ENCODE data around the gene NT5DC1.

Gene NT5DC1

DNA sequence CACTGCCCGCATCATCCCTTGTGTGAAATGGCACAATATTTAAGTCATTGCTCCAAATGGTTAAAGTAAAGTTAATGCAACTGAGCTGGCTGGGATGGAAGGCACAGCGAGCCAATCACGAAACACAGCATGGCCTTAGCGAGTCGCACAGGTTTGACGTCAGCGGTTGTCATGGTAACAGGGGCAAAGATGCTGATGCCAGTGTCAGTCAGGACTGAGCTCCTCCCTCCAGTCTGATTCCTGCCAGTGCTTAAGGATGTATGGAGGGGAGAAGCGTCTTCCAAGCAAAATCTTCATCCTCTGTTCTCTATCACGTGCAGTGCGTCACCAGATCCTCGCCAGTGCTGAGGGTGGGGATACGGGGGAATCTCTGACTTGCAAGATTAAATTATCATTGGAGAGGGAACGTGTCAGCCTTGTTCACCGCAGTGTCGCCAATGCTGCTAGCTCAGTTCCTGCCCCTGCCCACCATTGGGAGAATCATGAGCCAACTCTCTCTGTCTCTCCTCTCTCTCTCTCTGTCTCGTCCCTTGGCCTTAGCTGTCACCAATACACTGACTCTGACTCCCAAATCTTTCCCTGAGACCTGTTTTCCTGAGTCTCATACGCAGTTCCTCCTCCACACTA lies 128.7 kb downstream of the NT5DC1 start:
- in situ Hi-C loops (cut with MboI; ENCODE audit: low sequenced_read_pairs, unreplicated experiment): no loop called here
- no peak for DNase-seq (ENCODE audit: low spot score)
- TF ChIP-seq, protein P1, sequence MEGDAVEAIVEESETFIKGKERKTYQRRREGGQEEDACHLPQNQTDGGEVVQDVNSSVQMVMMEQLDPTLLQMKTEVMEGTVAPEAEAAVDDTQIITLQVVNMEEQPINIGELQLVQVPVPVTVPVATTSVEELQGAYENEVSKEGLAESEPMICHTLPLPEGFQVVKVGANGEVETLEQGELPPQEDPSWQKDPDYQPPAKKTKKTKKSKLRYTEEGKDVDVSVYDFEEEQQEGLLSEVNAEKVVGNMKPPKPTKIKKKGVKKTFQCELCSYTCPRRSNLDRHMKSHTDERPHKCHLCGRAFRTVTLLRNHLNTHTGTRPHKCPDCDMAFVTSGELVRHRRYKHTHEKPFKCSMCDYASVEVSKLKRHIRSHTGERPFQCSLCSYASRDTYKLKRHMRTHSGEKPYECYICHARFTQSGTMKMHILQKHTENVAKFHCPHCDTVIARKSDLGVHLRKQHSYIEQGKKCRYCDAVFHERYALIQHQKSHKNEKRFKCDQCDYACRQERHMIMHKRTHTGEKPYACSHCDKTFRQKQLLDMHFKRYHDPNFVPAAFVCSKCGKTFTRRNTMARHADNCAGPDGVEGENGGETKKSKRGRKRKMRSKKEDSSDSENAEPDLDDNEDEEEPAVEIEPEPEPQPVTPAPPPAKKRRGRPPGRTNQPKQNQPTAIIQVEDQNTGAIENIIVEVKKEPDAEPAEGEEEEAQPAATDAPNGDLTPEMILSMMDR (IDR thresholded peaks at IDR 0.05; ENCODE audit: borderline replicate concordance, control extremely low read depth, extremely low read depth, insufficient read depth, missing control alignments): no peak

DNA sequence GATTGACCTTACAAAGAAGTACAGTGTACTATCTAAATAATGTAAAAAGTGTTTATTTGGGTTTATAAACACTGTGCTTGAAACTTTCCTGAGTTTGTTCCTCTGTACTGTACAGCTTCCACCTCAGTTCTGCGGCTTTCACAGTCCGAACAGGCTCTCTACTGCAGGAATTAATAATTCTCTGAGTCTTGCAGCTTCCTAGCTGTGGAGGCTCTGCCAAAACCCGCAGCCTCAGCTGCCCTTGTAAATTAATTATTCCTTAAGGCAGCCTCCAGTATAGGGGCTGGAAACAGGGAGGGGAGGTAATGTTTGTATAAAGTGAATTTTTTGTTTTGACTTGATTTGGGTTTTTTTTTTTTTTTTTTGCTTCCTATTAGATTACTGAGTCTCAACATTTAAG lies 134.0 kb downstream of the NT5DC1 start:
- DNase-seq (ENCODE audit: low spot score): no peak
- TF ChIP-seq, protein P1 (IDR thresholded peaks at IDR 0.05; ENCODE audit: borderline replicate concordance, control extremely low read depth, extremely low read depth, insufficient read depth, missing control alignments): no peak
- in situ Hi-C loops (cut with MboI; ENCODE audit: low sequenced_read_pairs, unreplicated experiment): no loop called here

GRCh38 chr6:116238083-116238482 lies 137.4 kb downstream of the NT5DC1 start:
- DNase-seq (ENCODE audit: low spot score): no peak
- in situ Hi-C loops (cut with MboI; ENCODE audit: low sequenced_read_pairs, unreplicated experiment): no loop called here
- TF ChIP-seq, protein P1 (IDR thresholded peaks at IDR 0.05; ENCODE audit: borderline replicate concordance, control extremely low read depth, extremely low read depth, insufficient read depth, missing control alignments): no peak

GRCh38 chr6:116239256-116239655 lies 138.6 kb downstream of the NT5DC1 start:
- in situ Hi-C loops (cut with MboI; ENCODE audit: low sequenced_read_pairs, unreplicated experiment): no loop called here
- TF ChIP-seq, protein P1 (IDR thresholded peaks at IDR 0.05; ENCODE audit: borderline replicate concordance, control extremely low read depth, extremely low read depth, insufficient read depth, missing control alignments): no peak
- no peak for DNase-seq (ENCODE audit: low spot score)

DNA sequence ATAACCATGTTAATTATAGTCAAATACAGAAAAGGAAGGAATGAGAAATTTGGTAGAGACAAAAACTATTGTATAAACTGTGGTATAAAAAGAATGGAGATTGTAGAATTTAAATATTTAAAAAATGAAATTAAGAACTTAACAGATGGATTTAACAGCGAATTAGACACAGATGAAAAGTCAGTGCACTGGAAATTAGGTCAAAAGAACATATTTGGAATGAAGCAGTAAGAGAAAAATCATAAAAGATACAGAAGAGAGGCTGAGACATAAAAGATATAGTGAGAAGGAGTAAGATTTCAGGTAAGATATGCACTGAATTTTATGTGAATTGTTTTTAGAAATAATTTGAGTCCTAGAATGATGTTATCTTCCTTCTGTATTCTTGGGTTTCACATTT lies 139.2 kb downstream of the NT5DC1 start:
- in situ Hi-C loops (cut with MboI; ENCODE audit: low sequenced_read_pairs, unreplicated experiment): no loop called here
- no peak for DNase-seq (ENCODE audit: low spot score)
- TF ChIP-seq, protein P1 (IDR thresholded peaks at IDR 0.05; ENCODE audit: borderline replicate concordance, control extremely low read depth, extremely low read depth, insufficient read depth, missing control alignments): no peak

DNA sequence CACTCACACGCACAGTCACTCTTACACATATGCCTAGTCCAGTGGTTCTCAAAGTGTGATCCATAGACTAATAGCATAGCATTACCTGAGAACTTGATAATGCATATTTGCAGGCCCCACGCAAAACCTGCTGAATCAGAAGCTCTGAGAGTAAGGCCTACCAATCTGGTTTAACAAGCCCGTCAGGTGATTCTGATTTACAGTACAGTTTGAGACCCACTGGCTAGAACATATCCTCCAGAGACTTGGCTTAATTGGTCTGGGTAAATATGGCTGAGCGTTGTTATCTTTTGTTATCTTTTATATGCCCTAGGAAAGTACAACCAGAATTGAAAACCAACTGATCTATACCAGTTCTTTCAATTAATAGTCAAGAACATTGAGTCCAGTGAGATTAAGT lies 143.6 kb downstream of the NT5DC1 start:
- in situ Hi-C loops (cut with MboI; ENCODE audit: low sequenced_read_pairs, unreplicated experiment): no loop called here
- no peak for DNase-seq (ENCODE audit: low spot score)
- TF ChIP-seq, protein P1 (IDR thresholded peaks at IDR 0.05; ENCODE audit: borderline replicate concordance, control extremely low read depth, extremely low read depth, insufficient read depth, missing control alignments): no peak
